GM23338 (cell line): ENCODE data around the gene STKLD1.

Source experiments
- CREB1 ChIP-seq: fragments of 250-450 bp; sonication (Bioruptor Pico); IDR thresholded peaks from 2 replicates; pipeline ENCODE4 v1.5.0; 2020; ENCODE audit warnings: low read depth, mild to moderate bottlenecking, moderate library complexity
- CTCF ChIP-seq, 2 experiments: fragments of 200-600 bp in 1 of 2; sonication (generic) in 1 of 2; conservative IDR thresholded peaks; 2 replicates each; pipeline versions ENCODE4 v1.5.1 to v1.6.1; 2016 to 2017; ENCODE audit warnings: antibody characterized with exemption in 2 of 2, low read depth in 2 of 2, mild to moderate bottlenecking in 2 of 2, moderate library complexity in 1 of 2
- EZH2 ChIP-seq: fragments of 200-600 bp; sonication (generic); IDR thresholded peaks from one replicate; pipeline ENCODE4 v1.8.0; 2017; ENCODE audit warnings: antibody characterized with exemption, mild to moderate bottlenecking, low read depth; ENCODE audit not compliant: unreplicated experiment
- EZH2phosphoT487 ChIP-seq: fragments of 200-600 bp; sonication (generic); IDR thresholded peaks from one replicate; pipeline ENCODE4 v1.8.1; 2018; ENCODE audit warnings: antibody characterized with exemption; ENCODE audit not compliant: unreplicated experiment
- JUNB ChIP-seq: IDR thresholded peaks from one replicate; pipeline ENCODE4 v1.6.1; 2016; ENCODE audit warnings: antibody characterized with exemption; ENCODE audit not compliant: unreplicated experiment
- NANOG ChIP-seq: IDR thresholded peaks from 2 replicates; pipeline ENCODE4 v1.6.1; 2016; ENCODE audit warnings: antibody characterized with exemption, borderline replicate concordance
- POLR2AphosphoS5 ChIP-seq: IDR thresholded peaks from 2 replicates; pipeline ENCODE4 v1.6.1; 2016; ENCODE audit warnings: antibody characterized with exemption, low read depth
- REST ChIP-seq: IDR thresholded peaks from one replicate; pipeline ENCODE4 v1.6.1; 2018; ENCODE audit warnings: antibody characterized with exemption; ENCODE audit not compliant: unreplicated experiment
- STAT1 ChIP-seq: IDR thresholded peaks from one replicate; pipeline ENCODE4 v1.6.1; 2016; ENCODE audit warnings: antibody characterized with exemption; ENCODE audit not compliant: unreplicated experiment
- ZNF114 ChIP-seq: fragments of 250-450 bp; sonication (Bioruptor Pico); IDR thresholded peaks from 2 replicates; pipeline ENCODE4 v1.5.0; 2020; ENCODE audit warnings: mild to moderate bottlenecking, moderate library complexity
- ZNF331 ChIP-seq: fragments of 250-450 bp; sonication (Bioruptor Pico); IDR thresholded peaks from 2 replicates; pipeline ENCODE4 v1.5.0; 2020; ENCODE audit warnings: low read depth, mild to moderate bottlenecking, moderate library complexity
- ZNF462 ChIP-seq: fragments of 250-450 bp; sonication (Bioruptor Pico); IDR thresholded peaks from 2 replicates; pipeline ENCODE4 v1.5.0; 2020; ENCODE audit warnings: mild to moderate bottlenecking, moderate library complexity

GRCh38 chr9:133340916-133341315, 35.2 kb upstream of the STKLD1 start:
- no peak for TF ChIP-seq POLR2AphosphoS5
- TF ChIP-seq CTCF (conservative IDR thresholded peaks at IDR 0.05; ENCODE audit: low read depth in 2 of 2): no peak
- TF ChIP-seq REST: no peak
- TF ChIP-seq EZH2: no peak
- TF ChIP-seq JUNB: no peak
- TF ChIP-seq CREB1 (CRISPR knock-in tag): no peak
- TF ChIP-seq ZNF114 (CRISPR knock-in tag): no peak
- no peak for TF ChIP-seq EZH2phosphoT487
- no peak for TF ChIP-seq NANOG
- TF ChIP-seq STAT1: no peak
- no peak for TF ChIP-seq ZNF462 (CRISPR knock-in tag)
- TF ChIP-seq ZNF331: no peak
